ENCODE results near the gene IFTAP.
A peak's percentile ranks its signal among the peaks of the same experiment; 100 is the strongest.
"Not testable (repeated sequence)": the region's sequence is repeated elsewhere in the genome, so short reads cannot be mapped to it uniquely, and the experiment has no call there.

The IFTAP gene

GRCh38 chr11:36657610-36658267 lies 63.4 kb downstream of the IFTAP start:
- DNase-seq = no peak

DNA sequence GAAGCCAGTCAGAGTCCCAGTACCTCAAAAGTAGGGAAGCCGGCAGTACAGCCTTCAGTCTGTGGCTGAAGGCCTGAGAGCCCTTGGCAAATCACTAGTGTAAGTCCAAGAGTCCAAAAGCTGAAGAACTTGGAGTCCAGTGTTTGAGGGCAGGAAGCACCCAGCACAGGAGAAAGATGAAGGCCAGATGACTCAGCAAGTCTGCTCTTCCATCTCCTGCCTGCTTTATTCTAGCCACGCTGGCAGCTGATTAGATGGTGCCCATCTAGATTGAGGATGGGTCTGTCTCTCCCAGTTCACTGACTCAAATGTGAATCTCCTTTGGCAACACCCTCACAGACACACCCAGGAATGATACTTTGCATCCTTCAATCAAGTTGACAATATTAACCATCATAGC lies 67.1 kb downstream of the IFTAP start:
- DNase-seq = not testable (repeated sequence)

DNA sequence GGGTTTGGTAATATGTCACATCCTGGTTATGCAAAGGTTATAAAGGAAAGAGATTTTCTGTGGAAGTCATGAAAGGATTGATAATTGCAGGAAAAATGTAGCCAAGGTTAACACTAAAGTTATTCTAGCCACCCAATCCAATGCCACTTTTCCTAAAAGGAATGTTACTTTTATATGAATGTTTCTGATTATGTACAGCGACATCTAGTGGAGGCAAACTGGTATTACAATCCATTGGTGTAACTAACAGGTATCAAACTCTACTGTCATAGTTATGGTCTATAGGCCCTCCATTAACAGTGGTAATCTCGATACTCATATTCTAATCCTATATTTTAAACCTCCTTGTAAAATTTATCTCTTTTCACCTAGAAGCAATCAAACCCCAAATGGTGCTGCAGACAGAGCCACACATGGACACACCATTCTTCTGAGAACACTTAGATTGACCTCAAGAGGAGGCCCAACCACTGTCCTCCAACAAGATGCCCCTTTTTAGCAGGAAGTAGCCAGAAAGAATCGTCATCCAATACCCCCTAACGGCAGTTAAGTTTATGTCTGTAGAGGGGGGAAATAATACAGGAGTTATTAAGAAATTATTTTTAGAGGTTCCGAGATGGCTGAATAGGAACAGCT lies 78.6 kb downstream of the IFTAP start:
- peak; percentile 16 for DNase-seq

- not testable (repeated sequence) for DNase-seq
These were observed 85.2 kb downstream of the IFTAP start for GRCh38 chr11:36679547-36679946.

GRCh38 chr11:36683818-36684217 lies 89.5 kb downstream of the IFTAP start:
- DNase-seq = no peak

GRCh38 chr11:36684840-36685801 lies 90.8 kb downstream of the IFTAP start:
- DNase-seq = no peak

DNA sequence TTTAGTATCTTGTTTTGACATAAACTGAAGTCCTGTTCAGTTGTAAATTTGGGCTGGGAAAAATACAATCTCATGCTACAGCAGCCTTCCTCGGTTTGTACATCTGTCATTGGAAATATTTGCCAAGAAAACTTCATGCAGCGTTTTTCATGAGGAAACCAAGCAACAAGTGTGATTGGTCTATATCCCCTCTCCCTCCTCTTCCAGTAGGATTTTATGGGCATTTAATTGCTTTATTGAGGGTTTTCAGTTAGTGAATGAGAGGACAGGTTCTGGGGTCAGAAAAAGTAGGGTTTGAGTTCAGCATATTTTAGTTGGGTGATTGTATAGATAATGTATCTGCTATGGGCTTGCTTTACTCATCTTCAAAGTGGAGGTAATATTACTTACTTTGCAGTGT lies 93.8 kb downstream of the IFTAP start:
- no peak for DNase-seq

- DNase-seq = no peak
These were observed 94.4 kb downstream of the IFTAP start for GRCh38 chr11:36688571-36689291.

GRCh38 chr11:36689442-36689841 lies 95.1 kb downstream of the IFTAP start:
- no peak for DNase-seq

- DNase-seq = no peak
These were observed 98.4 kb downstream of the IFTAP start for GRCh38 chr11:36692704-36693103.

DNA sequence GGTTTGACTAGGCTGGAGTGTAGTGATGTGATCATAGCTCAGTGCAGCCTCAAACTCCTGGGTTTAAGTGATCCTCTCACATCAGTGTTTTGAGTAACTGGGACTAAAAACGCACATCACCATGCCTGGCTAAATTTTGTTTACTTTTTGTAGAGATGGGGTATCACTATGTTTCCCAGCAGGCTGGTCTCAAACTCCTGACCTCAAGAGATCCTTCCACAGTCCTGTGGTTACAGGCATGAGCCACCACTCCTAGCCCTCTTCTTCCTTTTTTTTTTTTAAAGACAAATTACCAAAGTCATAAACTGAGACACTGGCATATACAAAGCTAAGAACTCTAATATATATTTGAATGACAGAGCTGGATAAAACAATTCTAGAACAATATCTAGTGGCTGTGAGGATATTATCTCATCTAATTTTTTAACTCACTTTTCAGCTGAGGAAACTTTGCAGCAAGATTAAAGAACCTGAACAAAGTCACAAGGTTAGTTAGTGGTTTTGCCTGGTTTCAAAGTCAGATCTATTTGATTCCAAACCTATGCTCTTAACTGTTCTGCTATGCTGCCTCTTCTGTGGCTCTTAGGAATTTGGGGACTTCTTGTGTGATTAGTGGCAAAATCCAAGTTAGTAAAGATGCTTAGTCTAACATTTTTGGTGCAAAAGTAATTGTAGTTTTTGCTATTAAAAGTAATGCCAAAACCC lies 99.0 kb downstream of the IFTAP start:
- DNase-seq = no peak

GRCh38 chr11:36695111-36695510 lies 100.8 kb downstream of the IFTAP start:
- DNase-seq = no peak

GRCh38 chr11:36695571-36695970 lies 101.3 kb downstream of the IFTAP start:
- no peak for DNase-seq

DNA sequence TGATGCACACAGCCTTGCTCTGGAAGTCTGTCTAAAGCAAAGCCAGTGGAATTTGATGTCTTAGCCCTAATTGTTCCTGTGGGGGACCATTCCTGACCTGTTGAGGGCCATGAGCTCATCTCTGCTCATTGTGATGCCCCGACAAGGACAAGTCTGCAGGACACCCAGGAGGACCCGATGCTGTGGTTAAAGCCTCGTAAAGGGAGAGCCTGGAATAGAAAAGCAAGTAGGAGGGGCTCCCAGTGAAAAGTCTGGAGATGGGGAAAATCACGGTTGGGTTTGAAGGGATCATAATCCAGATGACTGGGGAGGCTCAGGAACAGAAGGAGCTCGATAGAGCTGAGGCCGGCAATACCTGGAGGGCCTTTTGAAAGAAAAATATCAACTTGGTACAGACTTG lies 102.2 kb downstream of the IFTAP start:
- no peak for DNase-seq

DNA sequence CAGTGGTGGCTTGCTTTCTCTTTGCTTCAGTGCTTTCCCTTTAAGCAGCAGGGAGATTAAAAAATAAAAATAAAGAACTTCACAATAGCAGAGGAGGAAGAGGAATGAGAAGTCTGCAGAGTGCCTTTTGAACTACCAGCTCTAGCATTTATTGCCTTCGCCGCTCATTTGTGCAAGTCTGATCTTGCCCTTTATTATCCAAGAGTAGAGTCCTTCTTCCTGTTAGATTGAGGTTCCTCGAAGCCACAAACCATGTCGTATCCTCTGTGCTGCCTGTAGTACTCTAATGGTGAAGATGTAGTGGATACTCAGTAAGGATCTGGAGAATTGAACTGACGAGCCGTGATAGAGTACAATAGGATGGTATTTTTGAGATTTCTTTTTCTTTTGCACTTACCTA lies 105.0 kb downstream of the IFTAP start:
- no peak for DNase-seq

DNA sequence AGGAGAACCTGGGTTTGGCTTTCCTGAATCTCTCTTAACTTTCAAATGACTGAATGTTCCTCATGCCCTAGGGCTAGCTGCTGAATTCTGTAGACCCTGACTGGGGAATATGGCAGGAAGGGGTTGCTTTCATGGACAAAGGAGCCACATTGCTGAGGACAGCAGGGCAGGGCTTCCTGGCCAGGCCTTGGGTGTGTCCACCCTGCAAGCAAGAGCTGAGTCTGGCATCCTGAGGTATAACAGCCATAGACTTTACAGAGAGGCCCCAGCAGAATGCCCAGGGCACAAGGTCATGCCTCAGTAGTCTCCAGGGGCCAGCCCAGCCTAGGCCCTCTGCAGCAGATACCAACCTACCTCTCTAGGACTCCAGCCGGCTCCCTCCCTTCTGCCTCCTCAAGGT lies 105.9 kb downstream of the IFTAP start:
- DNase-seq = no peak

DNA sequence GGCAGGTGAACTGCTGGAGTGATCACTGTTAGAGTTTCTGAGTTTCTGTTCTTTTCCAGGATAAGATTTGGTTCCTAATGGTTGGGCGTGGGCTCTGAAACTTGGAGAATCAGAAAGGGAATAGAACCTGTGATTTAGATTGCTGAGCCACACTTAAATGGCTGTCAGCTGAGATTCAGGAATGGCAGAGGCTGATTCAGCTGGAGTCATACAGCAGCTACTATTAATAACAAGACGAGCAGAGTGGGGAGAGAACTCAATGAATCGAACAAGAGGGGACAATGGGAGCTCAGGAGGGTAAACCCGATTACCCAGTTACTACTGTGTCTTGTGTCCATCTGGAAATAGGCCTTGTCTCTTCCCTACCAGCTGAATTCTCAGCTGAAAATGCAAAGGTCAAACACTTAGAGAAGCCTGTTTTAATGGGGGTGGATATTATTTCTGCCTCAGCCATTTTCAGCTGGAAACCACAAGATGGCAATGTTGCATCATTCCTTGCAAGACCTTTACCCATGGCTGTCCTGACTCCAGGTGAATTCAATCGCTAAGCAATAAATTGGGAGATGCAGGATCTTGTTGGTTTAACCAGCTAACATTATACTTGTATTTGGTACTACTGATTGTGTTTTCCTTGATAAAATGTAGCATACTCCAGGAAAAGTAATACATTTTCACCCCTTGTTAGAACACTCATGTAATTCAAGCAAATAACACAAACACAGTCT lies 108.2 kb downstream of the IFTAP start:
- DNase-seq = no peak

- no peak for DNase-seq
These were observed 108.7 kb downstream of the IFTAP start for GRCh38 chr11:36703055-36703404.
